Transverse colon (tissue), 4 donors: ENCODE results near the gene SSX2IP. TPM values are rescaled to one million over a fixed set of nuclear protein-coding genes. Genes with fewer than 3 reads are reported as not detected.

Experiments
- DNase-seq: peaks from one replicate; pipeline ENCODE4 v3.0.0-alpha.2; 2019
- H3K27ac ChIP-seq, 4 donors: fragments of 200-600 bp; sonication (generic); 2 replicates each; pipeline ENCODE4 v1.5.1; 2016 to 2018; ENCODE audit warnings: inconsistent platforms in 4 of 4
- H3K27me3 ChIP-seq: fragments of 200-600 bp; sonication (generic); 2 replicates; pipeline ENCODE4 v1.5.1; 2017; ENCODE audit warnings: inconsistent platforms
- H3K36me3 ChIP-seq, 4 donors: fragments of 200-600 bp; sonication (generic); 2 replicates each; pipeline ENCODE4 v1.5.1; 2017 to 2019; ENCODE audit warnings: inconsistent platforms in 4 of 4
- H3K4me1 ChIP-seq, 4 donors: fragments of 200-600 bp; sonication (generic); 2 replicates each; pipeline ENCODE4 v1.5.1; 2017 to 2020; ENCODE audit warnings: inconsistent platforms in 4 of 4
- H3K4me3 ChIP-seq, 4 donors: fragments of 200-600 bp; sonication (generic); 1 replicate in 1 of 4; 2 replicates in 3 of 4; pipeline versions ENCODE4 v1.5.1 to v1.6.1; 2017 to 2019; ENCODE audit warnings: inconsistent platforms in 4 of 4
- H3K9me3 ChIP-seq, 2 donors: fragments of 200-600 bp; sonication (generic); 2 replicates each; pipeline ENCODE4 v1.5.1; 2017 to 2019; ENCODE audit warnings: inconsistent platforms in 2 of 2
- CTCF ChIP-seq, 5 experiments: fragments of 200-600 bp in 3 of 5; fragments of 450-650 bp in 2 of 5; sonication (generic) in 3 of 5; IDR thresholded peaks; 1 replicate in 2 of 5; 2 replicates in 3 of 5; pipeline ENCODE4 v1.5.1; 2016 to 2017; ENCODE audit warnings: antibody characterized with exemption in 5 of 5, inconsistent platforms in 3 of 5, mild to moderate bottlenecking in 2 of 5, moderate library complexity in 1 of 5
- EP300 ChIP-seq: sonication (generic); formaldehyde crosslinking; IDR thresholded peaks from one replicate; pipeline ENCODE4 v1.6.1; 2017; ENCODE audit warnings: antibody characterized with exemption, low read depth
- POLR2A ChIP-seq: fragments of 450-650 bp; IDR thresholded peaks from one replicate; pipeline ENCODE4 v1.6.1; 2016; ENCODE audit warnings: antibody characterized with exemption, mild to moderate bottlenecking, moderate library complexity
- POLR2AphosphoS5 ChIP-seq, 3 donors: sonication (generic); formaldehyde crosslinking; IDR thresholded peaks; one replicate each; pipeline ENCODE4 v1.6.1; 2016; ENCODE audit warnings: antibody characterized with exemption in 3 of 3
- WGBS, 2 donors: methylation state at CpG; one replicate each; pipeline ENCODE4 v1.1.5; 2018; ENCODE audit warnings: low coverage in 1 of 2; 5-methylcytosine and 5-hydroxymethylcytosine counted together
- in situ Hi-C, 4 donors: fragments of 200-750 bp; cut with MboI; loops; one replicate each; pipeline versions ENCODE4 v1.15.0 to v1.15.1; 2017; ENCODE audit warnings: low sequenced_read_pairs in 3 of 4, low pct_ligation_motif_present in 1 of 4, low pct_unique_long_range_greater_than_20kb in 1 of 4
- intact Hi-C: fragments of 100-400 bp; cut with DNase I; formaldehyde crosslinking; loops from one replicate; pipeline ENCODE4 v1.15.1; 2023; ENCODE audit warnings: low total_unique reads
- total RNA-seq, 4 donors: library from RNA; depleted of rRNA; stranded (reverse); fragments of >200 nt; gene quantifications; one replicate each; pipeline ENCODE4 v1.1.0, GENCODE V29; 2016

Gene SSX2IP
- 10 to 100 TPM in 3 of 4 donors, 1 to 10 TPM in 1; 7.1 to 15.2 (median 11.4) TPM for total RNA-seq

- DNase-seq = peak; percentile 100
- TF ChIP-seq EP300 (no peak), POLR2AphosphoS5 (IDR thresholded peaks at IDR 0.05) (peak; percentile 55 to 77 (median 58)), POLR2A (peak; percentile 51)
- Histone ChIP-seq H3K27ac (peak within 1 kb of the TSS; percentile 88 to 95 (median 92)), H3K9me3 (no peaks in the 10 kb centered on the region), H3K4me3 (peak within 1 kb of the TSS; percentile 84 to 90 (median 85)), H3K36me3 (no peaks in the 10 kb centered on the region), H3K4me1 (peaks cover 0 to 28% (median 14%) of the 10 kb centered on the region in 4 donors), H3K27me3 (no peaks in the 10 kb centered on the region)
- intact Hi-C loops (no loop called here), in situ Hi-C loops (loop anchor here in 1 of 4 donors (25.0 kb wide), 1 partner anchor 572 kb away; the partner anchor contains the start of gene C1orf52)
- WGBS, 2 donors = 0 to 1% methylated on average over 11 to 35 of the region's 68 CpGs
Observed at GRCh38 chr1:84690397-84691121, at the start of gene SSX2IP. Gene SSX2IP (minus strand): TSS chr1:84690461. CDS start chr1:84671219, 19,242 bp downstream.

GRCh38 chr1:84738237-84738636 lies 48.0 kb upstream of the SSX2IP start:
- TF ChIP-seq CTCF (IDR thresholded peaks at IDR 0.05) (no peak), EP300 (no peak), POLR2A (no peak), POLR2AphosphoS5 (IDR thresholded peaks at IDR 0.05) (no peak)
- no peak overlapping the region for H3K27ac ChIP-seq
- 95 to 100% methylated on average over 3 to 13 of the region's 13 CpGs for WGBS, 2 donors
- intact Hi-C loops (no loop called here), in situ Hi-C loops (no loop called here)
- no peaks in the 10 kb centered on the region for H3K36me3 ChIP-seq
- H3K4me1 ChIP-seq = no peaks in the 10 kb centered on the region
- H3K9me3 ChIP-seq = no peaks in the 10 kb centered on the region
- no peaks in the 10 kb centered on the region for H3K27me3 ChIP-seq
- DNase-seq = no peak
- no peak overlapping the region for H3K4me3 ChIP-seq

GRCh38 chr1:84737590-84737989 lies 47.3 kb upstream of the SSX2IP start:
- no peaks in the 10 kb centered on the region for H3K4me1 ChIP-seq
- H3K27ac ChIP-seq = no peak overlapping the region
- no peak for DNase-seq
- no peak overlapping the region for H3K4me3 ChIP-seq
- intact Hi-C loops (no loop called here), in situ Hi-C loops (no loop called here)
- no peaks in the 10 kb centered on the region for H3K36me3 ChIP-seq
- H3K27me3 ChIP-seq = no peaks in the 10 kb centered on the region
- H3K9me3 ChIP-seq = no peaks in the 10 kb centered on the region
- WGBS, 2 donors = 77 to 79% methylated on average over 4 of the region's 4 CpGs
- TF ChIP-seq POLR2AphosphoS5 (IDR thresholded peaks at IDR 0.05) (no peak), POLR2A (no peak), EP300 (no peak), CTCF (IDR thresholded peaks at IDR 0.05) (no peak)

- Histone ChIP-seq H3K4me1 (no peaks in the 10 kb centered on the region), H3K9me3 (no peaks in the 10 kb centered on the region), H3K4me3 (no peak overlapping the region), H3K36me3 (no peaks in the 10 kb centered on the region), H3K27ac (no peak overlapping the region), H3K27me3 (no peaks in the 10 kb centered on the region)
- no peak for DNase-seq
- intact Hi-C loops (no loop called here), in situ Hi-C loops (no loop called here)
- TF ChIP-seq POLR2A (no peak), POLR2AphosphoS5 (IDR thresholded peaks at IDR 0.05) (no peak), EP300 (no peak), CTCF (IDR thresholded peaks at IDR 0.05) (no peak)
- WGBS, 2 donors = 80 to 93% methylated on average over 3 of the region's 3 CpGs
Observed at GRCh38 chr1:84736944-84737343, 46.7 kb upstream of the SSX2IP start.
